Measurements from ENCODE around the gene BICDL1. TPM values are rescaled to one million over a fixed set of nuclear protein-coding genes. Genes with fewer than 3 reads are reported as not detected.

BICDL1 gene
- total RNA-seq (2014; rRNA removed; shearing (Covaris generic)) = 0.16 and 0.19 TPM in 2 replicates

GRCh38 chr12:119988472-119989360 lies at the start of gene BICDL1:
Gene BICDL1 (plus strand): TSS chr12:119989236. CDS start chr12:119989869, 633 bp downstream.

GRCh38 chr12:120116441-120116791 lies 127.4 kb downstream of the BICDL1 start, which contains the start of gene RAB35:
Gene RAB35 (minus strand): TSS chr12:120116753. CDS start chr12:120116650, 103 bp downstream.

Small RNA genes within 50 kb of the gene (small RNA-seq; reads per million reads assigned to genes)
- not detected for gene AC004812.1

Other genes with a start within 250 kb of the BICDL1 start
- gene CIT, start 111.9 kb upstream of the BICDL1 start, total RNA-seq (2014; rRNA removed; shearing (Covaris generic)) = 141 and 150 TPM in 2 replicates
- gene RAB35, start 127.5 kb downstream of the BICDL1 start, total RNA-seq (2014; rRNA removed; shearing (Covaris generic)) = 28.2 and 29.4 TPM in 2 replicates
- 107 and 150 TPM in 2 replicates for gene GCN1, start 205.5 kb downstream of the BICDL1 start, total RNA-seq (2014; rRNA removed; shearing (Covaris generic))
- 6,928 and 7,524 TPM in 2 replicates for gene RPLP0, start 211.9 kb downstream of the BICDL1 start, total RNA-seq (2014; rRNA removed; shearing (Covaris generic))